K562 (cell line): Measurements from ENCODE around the gene FBXO48. TPM values are rescaled to one million over a fixed set of nuclear protein-coding genes. Genes with fewer than 3 reads are reported as not detected.

Experiments used
- GABPB1 ChIP-seq: sonication (generic); formaldehyde crosslinking; IDR thresholded peaks from 2 replicates; pipeline ENCODE4 v1.8.0; 2022; ENCODE audit warnings: mild to moderate bottlenecking, missing genetic modification reagents
- JUN ChIP-seq, 2 experiments: sonication (generic) in 1 of 2; formaldehyde crosslinking in 1 of 2; IDR thresholded peaks; 2 replicates each; pipeline versions ENCODE4 v1.6.1 to v1.8.0; 2012 to 2022; ENCODE audit warnings: borderline replicate concordance in 2 of 2, mild to moderate bottlenecking in 2 of 2, improper control_type of control experiment in 1 of 2, low read depth in 1 of 2, low read length in 1 of 2, missing genetic modification reagents in 1 of 2
- MAFF ChIP-seq: IDR thresholded peaks from 2 replicates; pipeline ENCODE4 v1.6.1; 2012; ENCODE audit warnings: low read length, improper control_type of control experiment
- SIRT6 ChIP-seq: IDR thresholded peaks from one replicate; pipeline ENCODE4 v1.6.1; 2012; ENCODE audit warnings: low read depth, mild to moderate bottlenecking, control low read depth, inconsistent platforms, low read length, moderate library complexity
- TFE3 ChIP-seq: fragments of 450-650 bp; formaldehyde crosslinking; IDR thresholded peaks from 2 replicates; pipeline ENCODE4 v1.4.0; 2020; ENCODE audit warnings: mild to moderate bottlenecking, mixed read lengths
- USF2 ChIP-seq: sonication (generic); formaldehyde crosslinking; IDR thresholded peaks from 2 replicates; pipeline ENCODE4 v1.5.0; 2020; ENCODE audit warnings: missing genetic modification reagents
- ZNF146 ChIP-seq: IDR thresholded peaks from one replicate; pipeline ENCODE4 v1.6.1; 2018; ENCODE audit warnings: missing compliant biosample characterization; ENCODE audit not compliant: unreplicated experiment
- ZNF224 ChIP-seq: sonication (generic); formaldehyde crosslinking; IDR thresholded peaks from 2 replicates; pipeline ENCODE4 v1.8.0; 2022; ENCODE audit warnings: mild to moderate bottlenecking, missing genetic modification reagents
- ZNF280A ChIP-seq: fragments of 450-650 bp; IDR thresholded peaks from 2 replicates; pipeline ENCODE4 v1.6.1; 2018; ENCODE audit warnings: mild to moderate bottlenecking, low read depth; ENCODE audit not compliant: partially characterized antibody
- ZNF324 ChIP-seq: fragments of 250-450 bp; sonication (Bioruptor Pico); IDR thresholded peaks from 2 replicates; pipeline ENCODE4 v1.4.0; 2020; ENCODE audit warnings: mild to moderate bottlenecking
- ZNF444 ChIP-seq: fragments of 250-450 bp; sonication (Bioruptor Pico); IDR thresholded peaks from 2 replicates; pipeline ENCODE4 v1.4.0; 2020; ENCODE audit warnings: mild to moderate bottlenecking, moderate library complexity
- polyA plus RNA-seq, 8 experiments: library from polyadenylated mRNA; depleted of rRNA in 4 of 8; stranded (reverse) in 5 of 8; unstranded in 3 of 8; fragments of >200 nt; fragmentation: Nextera tagmentation in 2 of 8; fragmentation: Illumina TruSeq in 1 of 8; extraction: Ambion mirVana in 2 of 8; extraction: Trizol in 1 of 8; gene quantifications; 2 replicates each; pipeline versions ENCODE4 v1.2.1 to v1.2.3, GENCODE V29; 2011 to 2014; ENCODE audit warnings: inconsistent platforms in 1 of 8, missing spikeins in 1 of 8
- total RNA-seq, 7 experiments: library from RNA; depleted of rRNA in 6 of 7; stranded (reverse); fragments of >200 nt in 6 of 7; fragmentation: Illumina TruSeq in 2 of 7; extraction: Trizol in 2 of 7; gene quantifications; 2 replicates each; pipeline versions ENCODE4 v1.2.1 to v1.2.3, GENCODE V29; 2011 to 2021; ENCODE audit warnings: low replicate concordance in 1 of 7
- TF ChIP-seq, protein P1 (sequence below): sonication (generic); formaldehyde crosslinking; IDR thresholded peaks from 2 replicates; pipeline ENCODE4 v1.4.0; 2020; ENCODE audit warnings: mild to moderate bottlenecking, missing genetic modification reagents
- TF ChIP-seq, protein P2 (sequence below): sonication (generic); formaldehyde crosslinking; IDR thresholded peaks from 2 replicates; pipeline ENCODE4 v1.8.1; 2023; ENCODE audit warnings: mild to moderate bottlenecking, missing genetic modification reagents, moderate library complexity

Gene FBXO48
- total and polyA plus RNA-seq, 9 of the 15 experiments (the other 6 are each of a cell fraction or from before 2014, with no cell fraction given): 0.36 to 1.8 (median 0.73) TPM

- TF ChIP-seq ZNF280A (no peak), SIRT6 (no peak), ZNF444 (0 out of 2 replicates have a peak, but pooled peaks have one; percentile 8), ZNF224 (CRISPR knock-in tag) (no peak), GABPB1 (CRISPR knock-in tag) (peak; percentile 2; the same call in 1 of the 2 replicates), ZNF146 (CRISPR knock-in tag) (no peak), JUN (IDR thresholded peaks at IDR 0.05; ENCODE audit: borderline replicate concordance, low read depth, low read length) (peak; percentile 77), JUN (CRISPR knock-in tag; IDR thresholded peaks at IDR 0.05; ENCODE audit: borderline replicate concordance) (no peak), USF2 (no peak), TFE3 (0 out of 2 replicates have a peak, but pooled peaks have one; percentile 7), MAFF (no peak), ZNF324 (no peak)
- TF ChIP-seq, protein P1, sequence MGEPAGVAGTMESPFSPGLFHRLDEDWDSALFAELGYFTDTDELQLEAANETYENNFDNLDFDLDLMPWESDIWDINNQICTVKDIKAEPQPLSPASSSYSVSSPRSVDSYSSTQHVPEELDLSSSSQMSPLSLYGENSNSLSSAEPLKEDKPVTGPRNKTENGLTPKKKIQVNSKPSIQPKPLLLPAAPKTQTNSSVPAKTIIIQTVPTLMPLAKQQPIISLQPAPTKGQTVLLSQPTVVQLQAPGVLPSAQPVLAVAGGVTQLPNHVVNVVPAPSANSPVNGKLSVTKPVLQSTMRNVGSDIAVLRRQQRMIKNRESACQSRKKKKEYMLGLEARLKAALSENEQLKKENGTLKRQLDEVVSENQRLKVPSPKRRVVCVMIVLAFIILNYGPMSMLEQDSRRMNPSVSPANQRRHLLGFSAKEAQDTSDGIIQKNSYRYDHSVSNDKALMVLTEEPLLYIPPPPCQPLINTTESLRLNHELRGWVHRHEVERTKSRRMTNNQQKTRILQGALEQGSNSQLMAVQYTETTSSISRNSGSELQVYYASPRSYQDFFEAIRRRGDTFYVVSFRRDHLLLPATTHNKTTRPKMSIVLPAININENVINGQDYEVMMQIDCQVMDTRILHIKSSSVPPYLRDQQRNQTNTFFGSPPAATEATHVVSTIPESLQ (CRISPR knock-in tag): no peak
- TF ChIP-seq, protein P2, sequence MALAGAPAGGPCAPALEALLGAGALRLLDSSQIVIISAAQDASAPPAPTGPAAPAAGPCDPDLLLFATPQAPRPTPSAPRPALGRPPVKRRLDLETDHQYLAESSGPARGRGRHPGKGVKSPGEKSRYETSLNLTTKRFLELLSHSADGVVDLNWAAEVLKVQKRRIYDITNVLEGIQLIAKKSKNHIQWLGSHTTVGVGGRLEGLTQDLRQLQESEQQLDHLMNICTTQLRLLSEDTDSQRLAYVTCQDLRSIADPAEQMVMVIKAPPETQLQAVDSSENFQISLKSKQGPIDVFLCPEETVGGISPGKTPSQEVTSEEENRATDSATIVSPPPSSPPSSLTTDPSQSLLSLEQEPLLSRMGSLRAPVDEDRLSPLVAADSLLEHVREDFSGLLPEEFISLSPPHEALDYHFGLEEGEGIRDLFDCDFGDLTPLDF: no peak
Observed at GRCh38 chr2:68420254-68420910, 46.7 kb downstream of the FBXO48 start (continued).
